Panc1 (cell line): ENCODE measurements around the gene DPP7.

ENCODE experiments used
- CTCF ChIP-seq: fragments of 450-650 bp; IDR thresholded peaks from 2 replicates; pipeline ENCODE4 v1.5.1; 2017; ENCODE audit warnings: mild to moderate bottlenecking
- POLR2AphosphoS5 ChIP-seq: IDR thresholded peaks from 2 replicates; pipeline ENCODE4 v1.6.1; 2012; ENCODE audit warnings: mild to moderate bottlenecking, low read depth, low read length, moderate library complexity
- REST ChIP-seq, 2 experiments: IDR thresholded peaks; 2 replicates each; pipeline ENCODE4 v1.6.1; 2011 to 2012; ENCODE audit warnings: low read depth in 2 of 2, control low read depth in 1 of 2, low read length in 1 of 2, mild to moderate bottlenecking in 1 of 2, moderate library complexity in 1 of 2; ENCODE audit not compliant: insufficient read depth in 1 of 2
- TCF7L2 ChIP-seq: IDR thresholded peaks from 2 replicates; pipeline ENCODE4 v1.6.1; 2011; ENCODE audit warnings: mild to moderate bottlenecking, low read depth, low read length, inconsistent platforms

GRCh38 chr9:137078701-137079400, 35.7 kb downstream of the DPP7 start:
- TF ChIP-seq CTCF (no peak), TCF7L2 (no peak), POLR2AphosphoS5 (no peak), REST (IDR thresholded peaks at IDR 0.05; ENCODE audit: insufficient read depth in 1 of 2, low read depth in 2 of 2, low read length in 1 of 2) (no peak)
